NCI-H1048 (cell line): ENCODE results near the gene CRYBG3.

ENCODE experiments used
- DNase-seq: peaks from one replicate; lab custom pipeline; 2025; lab: John Stamatoyannopoulos, UW

CRYBG3 gene

DNA sequence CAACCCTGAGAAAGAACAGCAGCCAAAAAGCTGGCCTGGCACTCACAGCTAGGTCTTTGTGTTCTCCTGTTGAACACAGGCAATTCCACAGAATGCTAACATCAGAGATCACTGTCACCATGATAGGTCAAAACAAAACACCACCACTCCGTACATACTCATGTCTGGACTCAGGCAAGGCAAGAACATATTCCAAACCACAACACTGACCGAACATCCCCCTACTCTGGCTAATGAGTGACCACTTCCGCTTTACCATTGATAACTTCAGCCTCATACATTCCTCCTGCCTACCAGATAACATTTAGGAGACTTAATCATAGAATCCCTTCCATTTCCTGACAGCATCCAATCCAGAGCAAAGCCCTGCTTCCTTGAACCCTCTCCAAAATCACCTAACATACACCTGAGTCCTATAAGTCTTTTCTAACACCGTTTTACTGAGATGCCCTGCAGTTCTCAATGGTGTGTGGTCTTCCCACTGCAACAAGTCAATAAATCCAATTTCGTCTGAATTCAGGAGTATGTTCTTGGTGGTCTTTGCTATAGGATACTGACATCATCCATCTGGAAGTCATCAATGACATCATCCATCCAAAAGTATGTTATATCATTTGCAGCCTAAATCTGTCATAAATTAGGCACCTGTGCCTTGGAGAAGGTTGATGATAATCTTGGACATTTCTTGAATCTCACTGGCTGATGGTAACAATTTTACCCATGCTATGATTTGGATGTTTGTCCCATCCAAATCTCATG, 126.7 kb downstream of the CRYBG3 start:
- DNase-seq, result no peak

DNA sequence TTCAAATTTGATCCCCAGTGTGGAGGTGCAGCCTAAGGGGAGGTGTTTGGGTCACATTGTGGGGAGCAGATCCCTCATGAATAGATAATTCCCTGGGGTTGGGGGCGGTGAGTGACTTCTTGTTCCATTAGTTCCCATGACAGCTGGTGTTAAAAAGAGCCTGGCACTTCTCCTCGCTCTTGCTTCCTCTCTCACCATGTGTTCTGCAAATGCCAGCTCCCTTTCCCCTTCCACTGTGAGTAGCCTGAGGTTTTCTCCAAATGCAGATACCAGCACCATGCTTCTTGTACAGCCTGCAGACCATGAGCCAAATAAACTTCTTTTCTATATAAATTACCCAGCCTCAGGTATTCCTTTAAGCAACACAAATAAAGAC, 127.3 kb downstream of the CRYBG3 start:
- no peak for DNase-seq

DNA sequence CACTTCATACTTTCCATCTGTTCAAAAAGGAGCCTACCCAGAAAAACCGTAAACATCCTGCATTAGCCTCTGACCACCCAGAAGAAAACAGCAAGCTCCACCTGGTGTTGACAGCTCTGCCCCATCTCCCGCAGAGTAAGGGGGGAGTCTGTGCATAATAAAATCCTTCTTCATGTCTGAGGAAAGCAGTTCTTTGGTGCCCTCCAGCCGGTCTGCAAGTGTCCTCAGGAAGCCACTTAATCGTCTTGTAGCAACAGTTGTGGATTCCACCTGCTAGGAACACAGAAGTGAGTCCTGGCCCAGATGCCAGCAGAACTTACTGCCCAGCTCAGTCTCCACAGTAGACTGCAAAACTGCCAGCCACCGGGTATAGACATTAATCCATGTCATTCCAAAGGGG, 127.9 kb downstream of the CRYBG3 start:
- DNase-seq, result no peak

DNA sequence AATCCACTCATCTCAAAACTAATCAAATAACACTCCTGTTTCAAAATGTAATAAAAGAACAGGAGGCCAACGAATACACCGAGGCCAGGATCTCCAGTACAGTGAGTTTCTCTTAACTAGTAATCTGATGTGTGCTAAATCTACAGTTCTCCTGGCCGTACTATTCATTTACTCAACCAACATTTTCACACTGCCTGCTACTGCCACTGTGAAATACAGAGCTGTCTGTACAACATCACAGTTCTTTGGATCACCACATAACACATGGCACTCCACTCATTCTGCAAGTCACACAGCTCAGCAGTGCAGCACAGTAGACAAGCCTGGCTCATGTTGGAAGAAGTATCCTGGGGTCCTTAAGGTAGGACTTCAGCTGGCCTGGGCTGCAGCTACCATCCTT, 128.5 kb downstream of the CRYBG3 start:
- DNase-seq, result no peak

DNA sequence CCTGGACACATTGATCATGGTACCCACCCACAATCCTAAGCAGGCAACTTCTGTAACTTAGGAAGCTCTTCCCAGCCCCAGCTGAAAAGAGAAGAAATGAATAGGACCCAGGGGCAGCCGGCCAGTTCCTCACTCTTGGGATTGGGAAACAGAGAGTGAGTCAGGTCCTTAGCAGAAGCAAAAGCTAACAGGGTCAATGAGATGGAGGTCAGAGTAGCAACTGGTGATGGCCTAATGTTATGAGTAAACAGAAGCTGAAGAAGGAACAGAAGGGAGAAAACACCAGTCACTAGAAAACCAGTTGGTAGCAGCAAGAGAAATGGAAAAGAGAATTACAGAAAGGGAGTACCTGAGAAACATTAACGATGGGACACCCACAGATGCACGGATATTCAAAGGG, 130.5 kb downstream of the CRYBG3 start:
- no peak for DNase-seq

DNA sequence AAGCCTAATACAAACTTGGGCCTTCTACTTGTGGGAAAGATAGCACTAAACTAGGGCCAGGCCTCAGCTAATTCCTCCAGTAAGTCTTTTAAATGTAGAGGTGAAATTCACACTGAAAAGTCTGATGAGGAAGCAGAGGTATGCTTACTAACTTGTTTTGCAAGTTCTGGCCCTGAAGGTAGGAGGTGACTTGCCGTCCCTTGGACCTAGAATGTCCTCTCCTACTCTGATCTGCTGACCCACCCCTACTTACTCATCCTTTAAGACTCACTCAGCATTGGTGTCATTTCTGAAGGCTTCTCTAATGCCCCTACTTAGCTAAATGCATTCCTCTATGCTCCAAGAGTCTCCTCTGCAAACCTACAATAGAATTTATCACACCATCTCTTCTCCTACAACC, 131.1 kb downstream of the CRYBG3 start:
- no peak for DNase-seq

DNA sequence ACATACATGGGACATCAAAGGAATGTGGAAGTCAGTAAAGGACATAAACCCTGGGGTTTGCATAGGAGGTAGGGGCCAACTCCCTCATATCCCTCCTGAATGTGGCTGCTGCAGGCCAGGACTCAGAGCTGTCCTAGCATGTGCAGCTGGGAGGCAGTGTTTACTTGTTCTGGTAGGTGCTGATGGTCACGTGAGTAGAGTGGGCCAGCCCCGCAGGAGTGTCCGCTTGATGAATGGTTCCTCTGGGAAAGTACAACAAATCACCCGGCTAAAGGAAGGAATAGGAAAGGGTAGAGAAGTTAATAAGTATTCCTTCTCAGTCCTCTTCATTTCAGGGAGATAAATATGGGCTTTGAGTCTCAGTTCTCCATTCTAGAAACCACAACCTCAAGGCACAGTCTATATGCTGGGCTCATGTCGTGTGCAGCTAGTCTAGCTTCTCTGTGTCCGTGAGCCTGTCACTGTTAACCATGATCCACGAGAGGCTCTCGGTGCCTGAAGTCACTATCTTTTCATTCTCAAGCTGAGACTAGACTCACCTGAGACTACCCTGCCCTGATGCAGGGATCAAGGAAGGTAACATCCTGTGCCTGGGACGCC, 132.5 kb downstream of the CRYBG3 start:
- no peak for DNase-seq

DNA sequence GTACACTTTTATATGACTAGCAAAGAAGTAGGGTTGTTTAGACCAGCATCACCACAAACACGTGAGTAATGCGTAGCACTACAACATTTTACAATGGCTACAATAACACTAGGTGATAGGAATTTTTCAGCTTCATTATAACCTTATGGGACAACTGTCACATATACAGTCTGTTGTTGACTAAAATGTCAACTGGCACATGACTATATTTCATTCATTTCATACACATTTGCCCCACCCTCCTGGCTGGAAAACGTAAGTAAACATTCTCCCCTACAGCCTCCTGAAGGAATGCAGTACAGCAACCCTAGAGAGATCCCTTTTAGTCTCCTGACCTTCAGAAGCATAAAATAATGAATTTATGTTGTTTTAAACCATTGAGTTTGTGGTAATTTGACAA, 134.2 kb downstream of the CRYBG3 start:
- DNase-seq, result no peak

DNA sequence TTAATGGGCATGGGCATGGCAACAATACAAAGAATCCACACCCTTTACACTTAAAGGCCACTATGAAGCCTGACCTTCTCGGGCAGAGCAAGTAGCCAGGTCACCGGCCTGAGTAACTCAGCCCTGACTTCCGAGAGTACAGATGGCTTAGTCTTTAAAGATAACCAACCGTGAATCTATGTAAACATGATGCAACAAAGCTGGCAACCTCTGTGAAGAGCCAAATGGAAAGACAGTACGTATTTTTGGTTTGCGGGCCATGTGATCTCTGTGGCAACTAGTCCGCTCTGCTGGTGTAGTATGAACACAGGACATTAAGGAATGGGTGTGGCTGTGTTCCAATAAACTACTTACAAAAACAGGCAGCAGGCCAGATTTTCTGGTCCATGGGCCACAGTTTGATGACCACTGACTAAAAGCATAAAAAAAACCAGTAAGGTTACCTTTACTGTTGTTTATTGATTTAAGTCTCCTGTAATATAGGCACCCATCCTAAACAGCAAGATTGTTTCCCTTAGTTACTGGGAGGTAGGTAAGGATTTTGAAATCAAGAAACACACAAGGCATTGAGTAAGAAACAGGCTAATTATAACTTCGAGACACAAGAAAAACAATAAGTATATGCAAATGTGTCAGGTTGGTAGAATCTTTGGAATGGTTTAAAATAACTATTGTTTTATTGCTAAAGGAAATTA, 136.0 kb downstream of the CRYBG3 start:
- no peak for DNase-seq

DNA sequence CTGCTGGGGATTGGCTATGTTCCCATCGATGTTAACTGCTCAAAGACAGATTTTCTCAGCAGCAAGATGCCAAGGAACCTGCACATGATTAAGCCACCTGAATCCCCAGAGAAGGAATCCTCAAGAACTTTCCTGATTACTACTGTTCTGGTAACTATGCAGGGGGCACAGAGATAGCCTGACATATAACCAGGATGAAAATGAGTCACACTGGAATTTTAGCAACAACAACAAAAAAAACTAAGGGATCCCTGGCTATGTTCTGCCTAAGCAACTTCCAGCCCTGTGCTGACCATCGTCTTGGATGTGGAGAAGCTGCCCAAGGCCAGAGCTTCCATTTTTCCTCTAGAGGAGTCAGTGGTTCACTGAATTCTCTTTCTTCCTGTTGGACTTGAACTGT, 136.6 kb downstream of the CRYBG3 start:
- no peak for DNase-seq

DNA sequence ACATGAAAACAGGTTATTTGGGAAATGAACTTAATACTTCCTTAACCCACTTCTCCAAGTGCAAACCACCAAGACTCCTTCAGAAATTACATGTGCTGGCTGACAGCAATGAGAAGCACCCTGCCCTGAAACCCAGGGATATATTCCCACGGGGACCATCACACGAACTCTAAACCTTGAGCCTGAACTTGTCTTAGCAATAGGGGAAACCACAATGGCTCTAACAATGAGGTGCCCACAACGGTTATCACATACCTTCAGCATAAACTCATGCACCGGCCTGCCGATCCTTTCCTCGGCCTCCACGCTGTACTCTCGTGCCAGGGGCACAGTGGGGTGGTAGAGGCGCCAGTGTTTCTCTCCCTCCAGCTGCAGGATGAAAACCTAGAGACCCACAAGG, 137.0 kb downstream of the CRYBG3 start:
- DNase-seq, result no peak

DNA sequence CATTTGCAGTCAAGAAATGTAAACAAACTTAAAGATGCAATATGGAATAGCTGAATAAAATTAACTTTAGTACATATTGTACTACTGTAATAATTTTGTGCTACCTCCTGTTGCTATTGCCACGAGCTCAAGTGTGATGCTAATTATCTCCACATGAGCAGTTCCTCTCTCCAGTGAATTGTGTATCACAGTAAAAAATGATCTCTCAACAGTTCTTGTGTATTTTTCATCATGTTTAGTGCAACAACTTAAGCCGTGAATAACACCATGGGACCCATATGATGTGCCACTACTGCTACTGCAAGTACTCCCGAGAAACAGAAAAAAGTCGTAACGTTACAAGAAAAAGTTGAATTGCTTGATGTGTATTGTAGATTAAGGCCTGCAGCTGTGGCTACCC, 138.1 kb downstream of the CRYBG3 start:
- DNase-seq, result no peak

DNA sequence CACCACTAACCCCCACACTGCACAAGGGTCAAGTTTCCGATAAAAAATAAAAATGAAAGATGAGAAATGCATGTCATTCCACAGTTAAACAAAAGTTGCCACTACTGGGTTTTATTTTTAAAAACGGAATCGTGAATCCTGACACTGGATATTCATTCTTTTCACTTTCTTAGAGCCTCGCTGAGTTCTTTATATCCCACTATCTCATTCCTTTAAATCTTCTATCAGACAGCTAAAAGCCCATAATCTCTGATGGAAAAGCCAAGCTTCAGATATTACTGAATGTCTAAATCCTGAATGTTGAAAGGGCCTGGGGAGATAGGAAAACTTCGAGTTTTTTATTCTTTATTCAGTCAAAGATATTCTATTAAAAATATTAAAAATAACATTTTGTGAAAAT, 138.7 kb downstream of the CRYBG3 start:
- DNase-seq, result no peak

DNA sequence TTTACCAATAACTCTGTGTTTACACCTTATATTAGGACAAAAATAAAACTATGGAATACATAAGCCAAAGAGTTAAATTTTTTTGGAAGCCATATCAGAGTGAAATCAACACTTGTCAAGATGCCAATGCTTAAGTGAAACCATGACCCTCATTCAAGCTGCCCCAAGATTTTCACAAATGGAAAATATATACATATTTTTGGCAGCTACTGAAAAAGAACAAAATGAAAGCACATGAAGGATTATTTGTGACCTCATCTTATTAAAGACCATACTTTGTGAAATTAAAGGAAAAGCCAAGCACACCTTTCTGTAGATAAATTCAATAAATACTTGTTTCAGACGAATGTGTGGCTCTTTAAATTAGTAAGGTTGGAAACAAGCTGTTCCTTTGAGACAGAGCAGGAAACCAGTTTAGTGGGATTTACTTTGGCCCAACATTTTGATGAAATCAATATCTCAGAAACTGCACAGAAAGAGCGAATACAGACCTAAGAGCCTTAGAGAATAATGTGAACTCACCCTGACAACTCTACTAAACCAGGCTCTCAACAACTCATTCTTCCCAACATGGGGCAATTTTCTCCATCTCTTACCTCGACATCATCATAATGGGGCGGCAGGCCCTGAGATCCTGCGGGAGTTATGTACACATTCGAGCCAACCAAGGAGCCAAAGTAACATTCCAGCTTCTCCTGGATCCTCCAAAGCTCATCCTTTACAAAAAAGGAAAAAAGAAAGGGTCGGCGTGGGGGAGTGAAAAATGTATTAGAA, 139.4 kb downstream of the CRYBG3 start:
- no peak for DNase-seq

DNA sequence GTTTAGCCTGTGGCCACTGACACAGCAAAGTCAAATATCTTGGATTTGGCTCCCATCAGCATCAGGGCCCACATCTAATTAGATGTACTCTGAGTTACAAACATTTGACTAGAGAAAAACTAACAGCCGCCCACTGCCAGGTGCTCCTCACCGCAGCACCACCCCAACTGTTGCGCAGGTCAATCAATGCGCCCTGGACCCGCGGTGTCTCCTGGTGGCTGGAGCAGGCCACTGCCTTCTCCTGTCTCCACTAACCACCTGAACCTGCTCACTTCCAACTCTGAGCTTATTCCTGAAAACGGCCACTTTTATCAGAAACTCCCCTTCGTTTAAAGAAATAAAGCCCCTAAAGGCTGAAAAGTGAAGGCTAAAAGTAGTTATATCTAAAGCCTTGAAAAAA, 146.2 kb downstream of the CRYBG3 start:
- DNase-seq, result no peak

DNA sequence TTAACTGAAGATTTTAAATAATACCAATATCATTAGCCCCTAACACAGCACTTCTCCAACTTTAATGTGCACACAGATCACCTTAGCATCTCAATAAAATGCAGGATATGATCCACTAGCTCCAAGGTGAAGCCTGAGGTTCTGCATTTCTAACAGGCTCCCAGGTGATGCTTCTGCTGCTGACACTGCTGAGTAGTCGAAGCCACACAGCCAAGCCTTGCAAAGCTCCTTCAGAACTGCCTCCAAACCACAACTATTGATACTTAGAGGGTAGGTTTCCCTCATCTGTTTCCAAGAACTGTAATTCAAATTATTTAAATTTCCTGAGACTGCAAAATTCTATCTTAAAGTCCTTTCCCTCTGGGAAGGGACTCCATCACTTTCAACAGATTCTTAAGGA, 146.6 kb downstream of the CRYBG3 start:
- DNase-seq, result no peak

DNA sequence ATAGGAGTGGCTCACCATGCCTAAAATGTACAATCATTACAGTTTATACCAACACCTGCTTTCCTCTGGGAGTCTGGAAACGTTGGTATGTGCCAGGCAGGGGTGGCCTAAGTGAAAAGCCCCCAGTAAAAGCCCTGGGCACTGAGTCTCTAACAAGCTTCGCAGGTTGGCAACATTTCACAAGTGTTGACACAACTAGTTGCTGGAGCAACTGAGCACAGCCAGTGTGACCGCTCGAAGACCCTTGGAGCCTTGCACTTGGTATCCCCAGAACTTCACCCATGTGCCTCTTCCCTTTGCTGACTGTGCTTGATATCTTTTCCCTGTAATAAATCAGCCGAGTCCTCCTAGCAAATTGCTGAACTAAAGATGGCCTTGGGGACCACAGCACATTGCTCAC, 147.7 kb downstream of the CRYBG3 start:
- no peak for DNase-seq

DNA sequence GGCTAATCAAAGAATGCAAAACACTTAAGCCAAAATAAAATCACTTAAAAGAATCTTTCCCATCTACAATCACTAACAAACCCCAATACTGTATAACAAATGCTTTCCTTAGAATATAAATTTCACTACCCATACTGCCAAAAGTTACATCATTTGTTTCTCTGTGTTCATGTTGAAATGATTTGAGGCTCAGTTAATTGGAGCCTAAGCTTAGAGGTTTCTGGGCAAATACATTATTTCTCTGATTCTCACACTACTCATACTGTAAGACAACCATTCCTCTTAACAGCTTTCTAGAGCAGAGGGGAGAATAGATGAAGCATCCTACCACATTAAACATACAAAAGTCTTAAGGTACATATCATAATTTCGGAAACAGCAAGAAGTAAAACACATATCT, 148.3 kb downstream of the CRYBG3 start:
- no peak for DNase-seq

DNA sequence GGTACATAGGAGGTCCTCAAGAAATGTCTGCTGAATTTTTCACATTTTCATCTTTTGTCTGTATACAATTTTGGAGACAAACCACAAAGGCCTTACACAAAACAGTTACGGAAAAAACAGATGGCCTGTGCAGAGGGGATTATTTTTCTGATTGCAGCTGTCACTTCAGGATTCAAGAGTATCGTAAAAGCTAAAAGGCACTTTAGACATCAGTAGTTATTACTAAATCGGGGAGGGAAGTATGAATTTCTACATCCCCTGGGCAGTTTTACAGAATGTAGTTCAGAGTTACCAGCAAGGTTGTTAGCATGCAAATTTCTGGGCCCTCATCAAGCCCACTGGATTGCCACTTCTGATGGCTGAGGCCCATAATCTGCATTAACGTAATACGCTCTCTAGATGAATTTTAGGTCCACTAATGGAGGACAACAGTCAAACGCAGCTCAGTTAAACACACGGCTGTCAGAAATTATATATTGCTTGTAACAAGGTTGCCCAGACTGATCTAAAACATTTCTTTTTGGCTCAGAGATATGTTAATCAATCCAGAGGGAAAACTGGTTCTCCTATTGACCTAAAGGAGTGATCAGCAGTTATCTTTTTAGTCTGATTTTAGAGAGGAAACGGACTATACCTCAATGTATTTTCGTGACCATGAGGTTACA, 149.3 kb downstream of the CRYBG3 start:
- DNase-seq, result peak; percentile 23

DNA sequence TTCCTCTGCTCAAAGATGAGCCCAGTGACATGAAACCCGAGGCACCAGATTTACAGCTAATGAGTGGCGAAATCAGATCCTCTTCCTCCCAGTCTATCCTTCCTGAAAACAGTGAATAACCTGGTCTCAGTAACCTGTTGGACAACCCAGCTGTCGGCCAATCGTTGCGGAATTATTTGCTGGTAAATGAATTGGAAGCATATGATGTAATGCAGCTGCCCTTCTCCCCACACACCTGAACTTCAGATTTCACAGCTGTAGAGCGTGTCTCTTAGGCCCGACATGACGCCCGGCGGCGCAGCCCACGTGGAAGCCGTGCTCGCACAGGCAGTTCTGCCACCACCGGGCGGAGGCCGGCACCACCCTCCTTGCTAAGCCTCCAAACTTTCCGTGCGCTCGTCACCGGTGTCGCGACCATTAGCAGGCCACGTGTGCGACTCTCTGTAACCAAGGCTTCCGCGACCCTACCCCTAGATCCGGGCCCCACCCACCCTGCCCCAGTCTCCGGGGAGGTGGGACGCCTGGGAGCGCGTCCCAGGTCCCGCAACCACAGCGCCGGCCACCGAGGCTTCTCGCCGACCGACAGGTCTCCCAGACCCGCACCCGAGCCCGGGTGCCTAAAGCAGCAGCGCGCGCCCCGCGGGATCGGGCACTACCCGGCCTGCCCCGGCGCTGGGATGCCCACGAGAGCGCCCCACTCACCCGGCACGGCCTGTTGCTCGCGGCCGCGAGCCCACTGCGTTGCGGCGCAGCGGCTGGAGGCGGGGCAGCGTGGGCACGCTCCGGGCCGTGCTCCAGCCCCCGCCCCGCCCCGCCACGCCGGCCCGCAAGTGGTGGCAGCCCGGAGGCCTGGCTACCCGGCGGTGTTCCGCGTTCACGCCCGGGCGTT, 150.1 kb downstream of the CRYBG3 start, which contains the start of gene RIOX2:
Gene RIOX2 (minus strand): TSS at position 753 of the 889 bp plus-strand sequence. CDS start 4,838 bp downstream, outside the sequence.
- peak; percentile 13 for DNase-seq

DNA sequence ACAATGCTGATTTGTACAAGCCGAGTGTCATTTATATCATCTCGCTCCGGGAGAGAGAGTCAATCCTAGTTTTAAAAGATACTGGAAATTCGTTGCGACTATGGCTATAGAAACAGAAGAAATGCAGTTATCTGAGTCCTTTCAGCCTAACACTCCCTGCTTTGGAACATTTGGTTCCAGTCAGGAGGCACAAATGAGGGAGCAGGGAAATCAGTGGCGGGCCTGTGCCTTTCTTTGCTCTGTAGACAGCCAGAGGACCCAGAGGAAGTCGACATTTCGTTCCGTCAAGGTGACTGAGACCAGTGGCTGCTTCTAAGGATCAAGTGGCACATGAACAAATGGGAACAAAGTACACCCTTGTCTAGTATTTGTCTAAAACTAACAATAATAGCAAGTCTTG, 151.2 kb downstream of the CRYBG3 start:
- no peak for DNase-seq
